Osteoblast (primary cell): ENCODE data around the gene SLAMF9. TPM values are rescaled to one million over a fixed set of nuclear protein-coding genes. Genes with fewer than 3 reads are reported as not detected.

Experiments
- DNase-seq: peaks from one replicate; pipeline ENCODE4 v3.0.0; 2011; ENCODE audit warnings: low spot score, mixed read lengths; ENCODE audit not compliant: insufficient read length; ENCODE audit errors: missing footprints
- H2AFZ ChIP-seq: 2 replicates; pipeline ENCODE4 v1.6.0; 2011; ENCODE audit warnings: mild to moderate bottlenecking, low read length
- H3K27ac ChIP-seq: 2 replicates; pipeline ENCODE4 v1.5.1; 2011; ENCODE audit warnings: mild to moderate bottlenecking, low read depth, low read length, moderate library complexity
- H3K27me3 ChIP-seq: 2 replicates; pipeline ENCODE4 v1.6.0; 2012; ENCODE audit warnings: mild to moderate bottlenecking, control low read depth, inconsistent platforms, low read length, moderate library complexity; ENCODE audit not compliant: insufficient read depth
- H3K36me3 ChIP-seq: 2 replicates; pipeline ENCODE4 v1.5.1; 2011; ENCODE audit warnings: mild to moderate bottlenecking, low read length, control low read depth, moderate library complexity; ENCODE audit not compliant: insufficient read depth
- H3K4me1 ChIP-seq: 2 replicates; pipeline ENCODE4 v1.5.1; 2011; ENCODE audit warnings: mild to moderate bottlenecking, low read length, control low read depth, moderate library complexity; ENCODE audit not compliant: insufficient read depth
- H3K4me2 ChIP-seq: 2 replicates; pipeline ENCODE4 v1.6.0; 2011; ENCODE audit warnings: mild to moderate bottlenecking, low read length; ENCODE audit not compliant: insufficient read depth
- H3K4me3 ChIP-seq: fragments of 200-600 bp; sonication (generic); 3 replicates; pipeline ENCODE4 v1.5.1; 2012; ENCODE audit warnings: mild to moderate bottlenecking, low read length, inconsistent platforms; ENCODE audit not compliant: insufficient read depth
- H3K79me2 ChIP-seq: 2 replicates; pipeline ENCODE4 v1.6.0; 2012; ENCODE audit warnings: mild to moderate bottlenecking, low read length, control low read depth, inconsistent platforms; ENCODE audit not compliant: insufficient read depth
- H3K9me3 ChIP-seq: 2 replicates; pipeline ENCODE4 v1.5.1; 2011; ENCODE audit warnings: low read depth, low read length, control low read depth
- H4K20me1 ChIP-seq: 2 replicates; pipeline ENCODE4 v1.6.0; 2012; ENCODE audit warnings: mild to moderate bottlenecking, low read length, control low read depth; ENCODE audit not compliant: insufficient read depth
- CTCF ChIP-seq: IDR thresholded peaks from 2 replicates; pipeline ENCODE4 v1.5.1; 2011; ENCODE audit warnings: mild to moderate bottlenecking, low read depth, low read length, moderate library complexity; ENCODE audit errors: extremely low read depth
- total RNA-seq: library from RNA; depleted of rRNA; stranded (reverse); fragments of >200 nt; gene quantifications from 2 replicates; pipeline ENCODE4 v1.2.3, GENCODE V29; 2012

Gene SLAMF9
- total RNA-seq, 1 donor = not detected

GRCh38 chr1:159914252-159915018 is 39.6 kb downstream of the SLAMF9 start:
- H3K4me3 ChIP-seq = no peak overlapping the region
- no peak for TF ChIP-seq CTCF

GRCh38 chr1:159913451-159914192 is 40.4 kb downstream of the SLAMF9 start:
- no peak overlapping the region for H3K4me2 ChIP-seq
- H3K27ac ChIP-seq = no peak overlapping the region
- peaks cover 6% of the 10 kb centered on the region for H4K20me1 ChIP-seq
- no peak for TF ChIP-seq CTCF
- H3K4me1 ChIP-seq = peaks cover 66% of the 10 kb centered on the region
- H3K79me2 ChIP-seq = no peaks in the 10 kb centered on the region
- H2AFZ ChIP-seq = no peak overlapping the region
- no peak for DNase-seq
- H3K36me3 ChIP-seq = peaks cover 15% of the 10 kb centered on the region
- H3K4me3 ChIP-seq = no peak overlapping the region
- no peaks in the 10 kb centered on the region for H3K27me3 ChIP-seq
- no peaks in the 10 kb centered on the region for H3K9me3 ChIP-seq

More at GRCh38 chr1:159914252-159915018, 39.6 kb downstream of the SLAMF9 start:
- no peaks in the 10 kb centered on the region for H3K27me3 ChIP-seq
- peaks cover 63% of the 10 kb centered on the region for H3K4me1 ChIP-seq
- H3K9me3 ChIP-seq = no peaks in the 10 kb centered on the region
- H3K79me2 ChIP-seq = peaks cover 4% of the 10 kb centered on the region
- peaks cover 23% of the 10 kb centered on the region for H3K36me3 ChIP-seq
- peaks cover 13% of the 10 kb centered on the region for H4K20me1 ChIP-seq
- DNase-seq = peak; percentile 27
- H3K27ac ChIP-seq = no peak overlapping the region
- H3K4me2 ChIP-seq = no peak overlapping the region
- H2AFZ ChIP-seq = no peak overlapping the region

GRCh38 chr1:159911326-159912070 is 42.5 kb downstream of the SLAMF9 start:
- Histone ChIP-seq H3K27me3 (no peaks in the 10 kb centered on the region), H3K79me2 (no peaks in the 10 kb centered on the region), H3K4me1 (peaks cover 52% of the 10 kb centered on the region), H3K9me3 (no peaks in the 10 kb centered on the region), H2AFZ (no peak overlapping the region), H3K4me3 (no peak overlapping the region), H4K20me1 (peaks cover under 1% of the 10 kb centered on the region), H3K4me2 (no peak overlapping the region), H3K36me3 (peaks cover under 1% of the 10 kb centered on the region), H3K27ac (peak overlapping the region; percentile 89)
- no peak for TF ChIP-seq CTCF
- peak; percentile 43 for DNase-seq
